GM15510 (cell line): ENCODE data around the gene ING3.

Experiments
- POLR2A ChIP-seq: IDR thresholded peaks from 3 replicates; pipeline ENCODE4 v1.6.1; 2011; ENCODE audit warnings: borderline replicate concordance; ENCODE audit not compliant: insufficient read length; ENCODE audit errors: extremely low read depth

Gene ING3

GRCh38 chr7:121023194-121023593, 72.6 kb downstream of the ING3 start:
- TF ChIP-seq POLR2A = no peak

- TF ChIP-seq POLR2A = no peak
Observed at GRCh38 chr7:121023683-121024511, 73.3 kb downstream of the ING3 start.

- no peak for TF ChIP-seq POLR2A
Observed at GRCh38 chr7:121024611-121025010, 74.0 kb downstream of the ING3 start.

GRCh38 chr7:121026159-121026558, 75.6 kb downstream of the ING3 start:
- no peak for TF ChIP-seq POLR2A

- no peak for TF ChIP-seq POLR2A
Observed at GRCh38 chr7:121026577-121027111, 76.1 kb downstream of the ING3 start.
